ENCODE measurements around the gene KCNK6.

Gene KCNK6

DNA sequence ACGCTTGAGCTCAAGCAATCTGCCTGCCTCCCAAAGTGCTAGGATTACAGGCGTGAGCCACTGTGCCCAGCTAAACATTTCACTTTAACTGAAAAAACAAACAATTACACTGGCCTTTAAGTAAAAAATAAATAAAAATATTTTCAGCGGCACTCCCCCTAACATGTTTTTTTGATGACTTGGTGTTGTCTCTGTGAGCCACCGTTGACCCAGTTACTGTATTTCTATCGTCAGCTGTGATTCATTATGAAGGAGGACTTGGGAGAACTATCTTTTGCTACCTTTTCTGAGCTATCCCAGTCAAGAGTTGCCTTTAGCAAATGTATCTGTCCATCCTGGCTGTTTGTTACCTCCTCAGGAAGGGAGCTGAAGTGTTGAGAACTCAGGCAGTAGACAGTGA, 34.1 kb upstream of the KCNK6 start:
- no peak overlapping the region for H4K91ac ChIP-seq (ENCODE audit: low read length)
- no peak overlapping the region for H2BK5ac ChIP-seq (ENCODE audit: low read depth, low read length, poor library complexity, severe bottlenecking)
- H3K4me3 ChIP-seq (ENCODE audit: insufficient read depth in 1 of 2, low read depth in 1 of 2, low read length in 2 of 2): no peak overlapping the region
- no peak overlapping the region for H3K14ac ChIP-seq (ENCODE audit: low read length in 2 of 2)
- H2BK120ac ChIP-seq (ENCODE audit: low read depth, low read length): no peak overlapping the region
- H3K4me2 ChIP-seq (ENCODE audit: low read length, poor library complexity, severe bottlenecking): no peak overlapping the region
- H4K8ac ChIP-seq (ENCODE audit: low read length): no peak overlapping the region
- no peaks in the 10 kb centered on the region for H3K27me3 ChIP-seq (ENCODE audit: control insufficient read depth in 1 of 2, insufficient read depth in 1 of 2, low read length in 2 of 2)
- no peak overlapping the region for H3K18ac ChIP-seq (ENCODE audit: low read depth in 1 of 2, low read length in 2 of 2)
- H3K4ac ChIP-seq (ENCODE audit: low read depth in 1 of 2, low read length in 2 of 2): no peak overlapping the region
- H3K27ac ChIP-seq (ENCODE audit: low read length, poor library complexity, severe bottlenecking): no peak overlapping the region
- no peak overlapping the region for H2AK5ac ChIP-seq (ENCODE audit: low read length, severe bottlenecking)
- WGBS: 79% methylated on average over 5 of the region's 5 CpGs
- H2BK12ac ChIP-seq (ENCODE audit: low read length in 2 of 2): no peak overlapping the region
- no peak overlapping the region for H3K23ac ChIP-seq (ENCODE audit: low read length in 2 of 2)
- peaks cover 15% of the 10 kb centered on the region for H3K4me1 ChIP-seq (ENCODE audit: control insufficient read depth, insufficient read depth, low read depth, low read length)
- H3K79me1 ChIP-seq (replicated peaks; ENCODE audit: low read length, poor library complexity, severe bottlenecking): peaks cover 14% of the 10 kb centered on the region
- no peak for DNase-seq
- H3K36me3 ChIP-seq (ENCODE audit: control insufficient read depth in 1 of 2, insufficient read depth in 2 of 2, low read depth in 1 of 2, low read length in 2 of 2): peaks cover 0 to 40% of the 10 kb centered on the region in 2 experiments
- H3K9me3 ChIP-seq (ENCODE audit: control insufficient read depth, low read length): no peaks in the 10 kb centered on the region
- H3K9ac ChIP-seq (ENCODE audit: low read length): no peak overlapping the region
- H2BK15ac ChIP-seq (ENCODE audit: low read depth, poor library complexity, severe bottlenecking): no peak overlapping the region
- no peak overlapping the region for H2AFZ ChIP-seq (ENCODE audit: low read depth, low read length)

GRCh38 chr19:38287604-38288003, 32.0 kb upstream of the KCNK6 start:
- H3K9ac ChIP-seq (ENCODE audit: low read length): no peak overlapping the region
- peaks cover 26% of the 10 kb centered on the region for H3K4me1 ChIP-seq (ENCODE audit: control insufficient read depth, insufficient read depth, low read depth, low read length)
- no peaks in the 10 kb centered on the region for H3K27me3 ChIP-seq (ENCODE audit: control insufficient read depth in 1 of 2, insufficient read depth in 1 of 2, low read length in 2 of 2)
- no peak overlapping the region for H2AK5ac ChIP-seq (ENCODE audit: low read length, severe bottlenecking)
- H3K4ac ChIP-seq (ENCODE audit: low read depth in 1 of 2, low read length in 2 of 2): no peak overlapping the region
- H3K4me3 ChIP-seq (ENCODE audit: insufficient read depth in 1 of 2, low read depth in 1 of 2, low read length in 2 of 2): no peak overlapping the region
- no peak overlapping the region for H3K23ac ChIP-seq (ENCODE audit: low read length in 2 of 2)
- no peak overlapping the region for H2AFZ ChIP-seq (ENCODE audit: low read depth, low read length)
- no peak overlapping the region for H3K18ac ChIP-seq (ENCODE audit: low read depth in 1 of 2, low read length in 2 of 2)
- H3K36me3 ChIP-seq (ENCODE audit: control insufficient read depth in 1 of 2, insufficient read depth in 2 of 2, low read depth in 1 of 2, low read length in 2 of 2): peaks cover 0 to 52% of the 10 kb centered on the region in 2 experiments
- DNase-seq: no peak
- no peak overlapping the region for H4K8ac ChIP-seq (ENCODE audit: low read length)
- no peak overlapping the region for H2BK5ac ChIP-seq (ENCODE audit: low read depth, low read length, poor library complexity, severe bottlenecking)
- no peak overlapping the region for H2BK120ac ChIP-seq (ENCODE audit: low read depth, low read length)
- H2BK15ac ChIP-seq (ENCODE audit: low read depth, poor library complexity, severe bottlenecking): no peak overlapping the region
- WGBS: 87% methylated on average over 9 of the region's 9 CpGs
- H2BK12ac ChIP-seq (ENCODE audit: low read length in 2 of 2): no peak overlapping the region
- H3K9me3 ChIP-seq (ENCODE audit: control insufficient read depth, low read length): no peaks in the 10 kb centered on the region
- no peak overlapping the region for H4K91ac ChIP-seq (ENCODE audit: low read length)
- H3K14ac ChIP-seq (ENCODE audit: low read length in 2 of 2): no peak overlapping the region
- peaks cover 10% of the 10 kb centered on the region for H3K79me1 ChIP-seq (replicated peaks; ENCODE audit: low read length, poor library complexity, severe bottlenecking)
- H3K4me2 ChIP-seq (ENCODE audit: low read length, poor library complexity, severe bottlenecking): no peak overlapping the region
- H3K27ac ChIP-seq (ENCODE audit: low read length, poor library complexity, severe bottlenecking): no peak overlapping the region

DNA sequence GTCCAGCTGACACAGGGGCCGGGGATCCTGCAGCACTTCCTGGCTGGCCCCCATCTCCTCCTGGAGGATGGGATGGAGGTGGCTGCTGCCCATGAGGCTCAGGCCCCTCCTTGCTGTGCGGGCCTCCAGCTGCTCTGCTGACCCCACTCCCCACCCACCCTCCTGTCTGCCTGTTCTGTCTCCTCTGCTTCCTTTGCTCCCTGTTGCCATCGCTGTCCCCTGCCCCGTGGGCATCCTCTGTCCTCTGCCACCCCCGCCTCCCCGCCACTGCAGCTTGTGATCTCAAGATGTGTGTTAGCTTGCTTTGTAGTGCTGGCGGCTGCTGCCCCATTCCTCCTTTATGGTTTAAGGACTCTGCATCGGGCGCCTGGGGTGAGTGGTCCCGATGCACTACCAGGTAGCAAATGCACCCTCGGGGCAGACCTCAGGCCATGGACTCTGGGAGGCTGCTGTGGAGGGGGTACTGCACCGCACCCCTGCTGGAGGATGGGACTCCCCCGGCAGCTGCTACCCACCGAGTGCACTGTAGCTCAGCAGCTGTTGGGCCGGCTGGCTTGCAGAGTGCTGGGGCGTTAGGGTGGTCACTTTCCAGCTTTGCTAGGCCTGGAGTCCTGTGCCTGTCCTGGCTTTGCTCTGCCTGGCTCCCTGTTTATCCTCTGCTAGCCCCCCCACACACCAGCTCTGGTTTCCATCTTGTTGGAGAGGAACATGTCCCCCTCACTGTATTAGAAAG, 31.4 kb upstream of the KCNK6 start:
- Histone ChIP-seq H2BK120ac (ENCODE audit: low read depth, low read length) (no peak overlapping the region), H3K14ac (ENCODE audit: low read length in 2 of 2) (peak overlapping the region in 1 of 2 experiments; percentile 39), H3K4me1 (ENCODE audit: control insufficient read depth, insufficient read depth, low read depth, low read length) (peaks cover 26% of the 10 kb centered on the region), H3K36me3 (ENCODE audit: control insufficient read depth in 1 of 2, insufficient read depth in 2 of 2, low read depth in 1 of 2, low read length in 2 of 2) (peaks cover 0 to 59% of the 10 kb centered on the region in 2 experiments), H3K27ac (ENCODE audit: low read length, poor library complexity, severe bottlenecking) (no peak overlapping the region), H3K4me3 (ENCODE audit: insufficient read depth in 1 of 2, low read depth in 1 of 2, low read length in 2 of 2) (no peak overlapping the region), H4K8ac (ENCODE audit: low read length) (peak overlapping the region; percentile 42), H3K79me1 (replicated peaks; ENCODE audit: low read length, poor library complexity, severe bottlenecking) (peaks cover 10% of the 10 kb centered on the region), H4K91ac (ENCODE audit: low read length) (peak overlapping the region; percentile 60), H2AFZ (ENCODE audit: low read depth, low read length) (no peak overlapping the region), H2BK12ac (ENCODE audit: low read length in 2 of 2) (peak overlapping the region in 1 of 2 experiments; percentile 64), H3K4me2 (ENCODE audit: low read length, poor library complexity, severe bottlenecking) (no peak overlapping the region), H3K4ac (ENCODE audit: low read depth in 1 of 2, low read length in 2 of 2) (no peak overlapping the region), H3K9ac (ENCODE audit: low read length) (no peak overlapping the region), H2AK5ac (ENCODE audit: low read length, severe bottlenecking) (no peak overlapping the region), H3K23ac (ENCODE audit: low read length in 2 of 2) (no peak overlapping the region), H3K18ac (ENCODE audit: low read depth in 1 of 2, low read length in 2 of 2) (no peak overlapping the region), H2BK5ac (ENCODE audit: low read depth, low read length, poor library complexity, severe bottlenecking) (no peak overlapping the region), H2BK15ac (ENCODE audit: low read depth, poor library complexity, severe bottlenecking) (no peak overlapping the region), H3K27me3 (ENCODE audit: control insufficient read depth in 1 of 2, insufficient read depth in 1 of 2, low read length in 2 of 2) (no peaks in the 10 kb centered on the region), H3K9me3 (ENCODE audit: control insufficient read depth, low read length) (no peaks in the 10 kb centered on the region)
- 87% methylated on average over 16 of the region's 16 CpGs for WGBS
- no peak for DNase-seq

DNA sequence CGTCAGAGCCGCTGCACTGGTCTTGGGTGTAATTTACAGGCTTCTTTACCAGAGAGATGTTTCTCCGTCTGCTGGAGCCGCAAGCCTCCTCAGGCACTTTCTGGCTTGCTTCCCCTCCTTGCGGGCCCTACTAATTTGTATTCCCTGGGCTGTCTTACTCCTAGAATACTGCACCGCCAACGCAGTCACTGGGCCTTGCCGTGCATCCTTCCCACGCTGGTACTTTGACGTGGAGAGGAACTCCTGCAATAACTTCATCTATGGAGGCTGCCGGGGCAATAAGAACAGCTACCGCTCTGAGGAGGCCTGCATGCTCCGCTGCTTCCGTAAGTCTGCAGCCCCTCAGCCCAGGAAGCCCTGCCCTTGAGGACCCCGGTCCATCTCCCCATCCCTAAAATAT, 29.7 kb upstream of the KCNK6 start:
- 94% methylated on average over 15 of the region's 15 CpGs for WGBS
- no peak overlapping the region for H2AFZ ChIP-seq (ENCODE audit: low read depth, low read length)
- DNase-seq: no peak

More for the DNA sequence above, 29.7 kb upstream of the KCNK6 start:
- Histone ChIP-seq H2BK12ac (ENCODE audit: low read length in 2 of 2) (peak overlapping the region in 1 of 2 experiments; percentile 1), H2BK15ac (ENCODE audit: low read depth, poor library complexity, severe bottlenecking) (peak overlapping the region; percentile 76), H3K9ac (ENCODE audit: low read length) (no peak overlapping the region), H2BK120ac (ENCODE audit: low read depth, low read length) (peak overlapping the region; percentile 65), H4K8ac (ENCODE audit: low read length) (peak overlapping the region; percentile 67), H3K79me1 (replicated peaks; ENCODE audit: low read length, poor library complexity, severe bottlenecking) (peaks cover 5% of the 10 kb centered on the region), H3K23ac (ENCODE audit: low read length in 2 of 2) (no peak overlapping the region), H3K4me3 (ENCODE audit: insufficient read depth in 1 of 2, low read depth in 1 of 2, low read length in 2 of 2) (no peak overlapping the region), H3K4me2 (ENCODE audit: low read length, poor library complexity, severe bottlenecking) (no peak overlapping the region), H3K4ac (ENCODE audit: low read depth in 1 of 2, low read length in 2 of 2) (peak overlapping the region; percentile 15 to 20), H3K27me3 (ENCODE audit: control insufficient read depth in 1 of 2, insufficient read depth in 1 of 2, low read length in 2 of 2) (no peaks in the 10 kb centered on the region), H3K27ac (ENCODE audit: low read length, poor library complexity, severe bottlenecking) (peak overlapping the region; percentile 38), H3K4me1 (ENCODE audit: control insufficient read depth, insufficient read depth, low read depth, low read length) (peaks cover 27% of the 10 kb centered on the region), H4K91ac (ENCODE audit: low read length) (peak overlapping the region; percentile 49), H3K9me3 (ENCODE audit: control insufficient read depth, low read length) (no peaks in the 10 kb centered on the region), H2AK5ac (ENCODE audit: low read length, severe bottlenecking) (no peak overlapping the region), H3K18ac (ENCODE audit: low read depth in 1 of 2, low read length in 2 of 2) (peak overlapping the region; percentile 35 to 82), H3K14ac (ENCODE audit: low read length in 2 of 2) (no peak overlapping the region), H3K36me3 (ENCODE audit: control insufficient read depth in 1 of 2, insufficient read depth in 2 of 2, low read depth in 1 of 2, low read length in 2 of 2) (peaks cover 0 to 64% of the 10 kb centered on the region in 2 experiments), H2BK5ac (ENCODE audit: low read depth, low read length, poor library complexity, severe bottlenecking) (no peak overlapping the region)

Measured in mesenchymal stem cell (in vitro differentiated cells and primary cell).